Neural cell (in vitro differentiated cells): ENCODE data around the gene NPAS3. TPM values are rescaled to one million over a fixed set of nuclear protein-coding genes. Genes with fewer than 3 reads are reported as not detected.

Source experiments
- H2AFZ ChIP-seq: fragments of 200-600, 300-800 bp; sonication (generic), shearing (Covaris generic); 2 replicates; pipeline ENCODE4 v1.6.0; 2014; ENCODE audit warnings: low read depth, mild to moderate bottlenecking, antibody characterized with exemption, low read length, moderate library complexity
- H3F3A ChIP-seq: fragments of 200-600 bp; shearing (Covaris generic); 2 replicates; pipeline ENCODE4 v1.6.1; 2016; ENCODE audit warnings: mild to moderate bottlenecking, moderate library complexity, mixed read lengths, antibody characterized with exemption, low read length; ENCODE audit not compliant: insufficient read depth, poor library complexity, severe bottlenecking
- H3K27ac ChIP-seq: fragments of 200-600, 300-800 bp; sonication (generic), shearing (Covaris generic); 2 replicates; pipeline ENCODE4 v1.5.1; 2014; ENCODE audit warnings: mild to moderate bottlenecking, low read length, moderate library complexity
- H3K27me3 ChIP-seq: fragments of 300-800, 200-600 bp; sonication (generic), shearing (Covaris generic); 2 replicates; pipeline ENCODE4 v1.6.0; 2014; ENCODE audit warnings: mild to moderate bottlenecking, low read depth, low read length, moderate library complexity; ENCODE audit not compliant: insufficient read depth
- H3K36me3 ChIP-seq: fragments of 300-800, 200-600 bp; sonication (generic), shearing (Covaris generic); 2 replicates; pipeline ENCODE4 v1.5.1; 2014; ENCODE audit warnings: mild to moderate bottlenecking, antibody characterized with exemption, low read length, moderate library complexity; ENCODE audit not compliant: insufficient read depth
- H3K4me2 ChIP-seq: fragments of 300-800, 200-600 bp; sonication (generic), shearing (Covaris generic); 2 replicates; pipeline ENCODE4 v1.6.0; 2014; ENCODE audit warnings: mild to moderate bottlenecking, low read length
- H3K4me3 ChIP-seq: fragments of 300-800, 200-600 bp; sonication (generic), shearing (Covaris generic); 2 replicates; pipeline ENCODE4 v1.5.1; 2014; ENCODE audit warnings: mild to moderate bottlenecking, low read length, moderate library complexity
- H3K79me2 ChIP-seq: fragments of 200-600 bp; shearing (Covaris generic); replicated peaks from 2 replicates; pipeline ENCODE4 v1.6.0; 2014; ENCODE audit warnings: mild to moderate bottlenecking, low read length, moderate library complexity; ENCODE audit not compliant: insufficient read depth
- H3K9ac ChIP-seq: fragments of 300-800, 200-600 bp; sonication (generic), shearing (Covaris generic); 2 replicates; pipeline ENCODE4 v1.6.1; 2016; ENCODE audit warnings: mild to moderate bottlenecking, low read length, mixed read lengths
- H3K9me2 ChIP-seq: fragments of 200-600 bp; shearing (Covaris generic); 2 replicates; pipeline ENCODE4 v1.6.1; 2016; ENCODE audit warnings: mild to moderate bottlenecking, low read length, mixed read lengths; ENCODE audit not compliant: insufficient read depth
- H3K9me3 ChIP-seq: fragments of 200-600, 300-800 bp; sonication (generic), shearing (Covaris generic); 2 replicates; pipeline ENCODE4 v1.6.1; 2016; ENCODE audit warnings: mild to moderate bottlenecking, mixed run types, low read length, moderate library complexity, mixed read lengths
- H4K20me1 ChIP-seq: fragments of 200-600 bp; shearing (Covaris generic); 2 replicates; pipeline ENCODE4 v1.6.1; 2016; ENCODE audit warnings: mild to moderate bottlenecking, mixed run types; ENCODE audit not compliant: insufficient read depth
- CTCF ChIP-seq: fragments of 450-650 bp; IDR thresholded peaks from 2 replicates; pipeline ENCODE4 v1.5.1; 2014; ENCODE audit warnings: antibody characterized with exemption, mild to moderate bottlenecking, moderate library complexity; ENCODE audit not compliant: poor library complexity, severe bottlenecking
- EP300 ChIP-seq: fragments of 450-650 bp; conservative IDR thresholded peaks from 2 replicates; pipeline ENCODE4 v1.6.1; 2014; ENCODE audit warnings: antibody characterized with exemption, mild to moderate bottlenecking, moderate library complexity; ENCODE audit not compliant: poor library complexity, severe bottlenecking
- EZH2 ChIP-seq: fragments of 200-600, 300-800 bp; shearing (Covaris generic), sonication (generic); IDR thresholded peaks from 2 replicates; pipeline ENCODE4 v1.6.1; 2014; ENCODE audit warnings: antibody characterized with exemption, low read length, borderline replicate concordance, mild to moderate bottlenecking; ENCODE audit not compliant: insufficient read depth, poor library complexity, severe bottlenecking
- MXI1 ChIP-seq: fragments of 450-650 bp; conservative IDR thresholded peaks from 2 replicates; pipeline ENCODE4 v1.6.1; 2014; ENCODE audit warnings: antibody characterized with exemption, mild to moderate bottlenecking; ENCODE audit not compliant: poor library complexity, severe bottlenecking
- POLR2AphosphoS5 ChIP-seq: IDR thresholded peaks from 2 replicates; pipeline ENCODE4 v1.6.1; 2012
- RAD21 ChIP-seq: fragments of 450-650 bp; conservative IDR thresholded peaks from 2 replicates; pipeline ENCODE4 v1.6.1; 2014; ENCODE audit warnings: antibody characterized with exemption, mild to moderate bottlenecking, moderate library complexity
- REST ChIP-seq: IDR thresholded peaks from 2 replicates; pipeline ENCODE4 v1.6.1; 2012; ENCODE audit warnings: borderline replicate concordance
- SMC3 ChIP-seq: fragments of 450-650 bp; conservative IDR thresholded peaks from 2 replicates; pipeline ENCODE4 v1.6.1; 2014; ENCODE audit warnings: antibody characterized with exemption, mild to moderate bottlenecking, moderate library complexity; ENCODE audit not compliant: poor library complexity
- TAF1 ChIP-seq: IDR thresholded peaks from 2 replicates; pipeline ENCODE4 v1.6.1; 2012; ENCODE audit warnings: low read depth
- polyA plus RNA-seq: library from polyadenylated mRNA; depleted of rRNA; stranded (reverse); fragments of >200 nt; gene quantifications from 2 replicates; pipeline ENCODE4 v1.2.3, GENCODE V29; 2014

Gene NPAS3
- polyA plus RNA-seq, 1 donor from 2014 or later, result 1.3 TPM

- no peaks in the 10 kb centered on the region for H3F3A ChIP-seq
- H3K36me3 ChIP-seq, result no peaks in the 10 kb centered on the region
- H3K9ac ChIP-seq, result no peak overlapping the region
- H3K9me2 ChIP-seq, result no peaks in the 10 kb centered on the region
- no peak overlapping the region for H2AFZ ChIP-seq
- H3K4me2 ChIP-seq, result no peak overlapping the region
- no peaks in the 10 kb centered on the region for H3K79me2 ChIP-seq
- no peak for TF ChIP-seq EP300
- TF ChIP-seq POLR2AphosphoS5, result no peak
- TF ChIP-seq CTCF, result no peak
- no peak for TF ChIP-seq MXI1
- TF ChIP-seq EZH2, result no peak
- no peak for TF ChIP-seq SMC3
- no peak for TF ChIP-seq RAD21
- TF ChIP-seq REST, result no peak
- no peak for TF ChIP-seq TAF1
- H3K27ac ChIP-seq, result no peak overlapping the region
- no peak overlapping the region for H3K4me3 ChIP-seq
- no peaks in the 10 kb centered on the region for H3K9me3 ChIP-seq
- H4K20me1 ChIP-seq, result no peaks in the 10 kb centered on the region
- H3K27me3 ChIP-seq, result no peaks in the 10 kb centered on the region
Observed at GRCh38 chr14:33377596-33378390, 439.1 kb downstream of the NPAS3 start.

GRCh38 chr14:33381717-33382116 is 443.0 kb downstream of the NPAS3 start:
- no peak overlapping the region for H3K9ac ChIP-seq
- H3F3A ChIP-seq, result no peaks in the 10 kb centered on the region
- no peaks in the 10 kb centered on the region for H3K79me2 ChIP-seq
- H4K20me1 ChIP-seq, result no peaks in the 10 kb centered on the region
- no peak overlapping the region for H3K4me3 ChIP-seq
- no peaks in the 10 kb centered on the region for H3K36me3 ChIP-seq
- H3K4me2 ChIP-seq, result no peak overlapping the region
- no peaks in the 10 kb centered on the region for H3K9me2 ChIP-seq
- TF ChIP-seq CTCF (no peak), POLR2AphosphoS5 (peak; percentile 17)
- H3K27ac ChIP-seq, result no peak overlapping the region
- H3K27me3 ChIP-seq, result no peaks in the 10 kb centered on the region
- H3K9me3 ChIP-seq, result no peaks in the 10 kb centered on the region
- no peak overlapping the region for H2AFZ ChIP-seq
